Measurements from ENCODE around the gene TUBA4A. TPM values are rescaled to one million over a fixed set of nuclear protein-coding genes. Genes with fewer than 3 reads are reported as not detected.

The TUBA4A gene
- total and polyA plus RNA-seq, 2 experiments from 2014 or later = 44.3 to 77.7 TPM

DNA sequence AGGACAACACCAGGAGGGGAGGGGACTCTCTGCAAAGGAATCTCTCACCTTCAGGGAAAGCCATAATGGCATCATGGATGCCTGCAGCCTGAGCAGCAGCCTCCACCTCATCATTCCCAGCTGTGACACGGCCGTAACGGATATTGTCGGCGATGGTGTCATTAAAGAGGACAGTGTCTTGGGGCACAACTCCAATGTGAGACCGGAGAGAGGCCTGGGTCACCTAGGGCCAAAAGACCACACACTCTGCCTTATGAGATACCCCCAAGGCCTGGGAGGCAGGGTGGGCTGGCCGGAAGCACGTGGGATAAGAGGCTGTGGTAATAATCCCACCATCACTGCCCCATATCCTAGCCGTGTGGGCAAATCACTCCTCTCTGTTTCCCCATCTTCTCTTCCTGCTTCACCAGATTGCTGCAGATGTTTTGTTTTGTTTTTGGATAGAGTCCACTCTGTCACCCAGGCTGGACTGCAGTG is 42.8 kb downstream of the TUBA4A start:
- Histone ChIP-seq H4K20me1 (replicated peaks; ENCODE audit: insufficient read depth) (no peaks in the 10 kb centered on the region; the same call in 1 of the 2 replicates), H2AFZ (no peak overlapping the region), H3K79me2 (replicated peaks; ENCODE audit: insufficient read depth) (no peaks in the 10 kb centered on the region), H3F3A (replicated peaks; ENCODE audit: low read depth) (peaks cover 13% of the 10 kb centered on the region; the same call in 1 of the 2 replicates), H3K4me2 (no peak overlapping the region), H3K4me1 (ENCODE audit: insufficient read depth) (peaks cover 12% of the 10 kb centered on the region), H3K36me3 (ENCODE audit: insufficient read depth) (no peaks in the 10 kb centered on the region; the same call in 1 of the 2 replicates), H3K27me3 (ENCODE audit: insufficient read depth) (no peaks in the 10 kb centered on the region), H3K27ac (ENCODE audit: low read depth) (no peak overlapping the region), H3K9me2 (ENCODE audit: insufficient read depth) (no peaks in the 10 kb centered on the region), H3K4me3 (no peak overlapping the region)
- DNase-seq (ENCODE audit: low spot score) (no peak), ATAC-seq (no peak)
- Mint-ChIP-seq H3K4me3 (no peak overlapping the region), H3K27me3 (ENCODE audit: insufficient read depth, low read depth, poor library complexity) (peaks cover 11% of the 10 kb centered on the region), H3K4me1 (peaks cover 13% of the 10 kb centered on the region; the same call in 2 of the 3 replicates), H3K36me3 (ENCODE audit: low read depth) (peaks cover 57% of the 10 kb centered on the region), H3K9me3 (no peaks in the 10 kb centered on the region), H3K27ac (no peak overlapping the region)
- TF ChIP-seq, protein P1, sequence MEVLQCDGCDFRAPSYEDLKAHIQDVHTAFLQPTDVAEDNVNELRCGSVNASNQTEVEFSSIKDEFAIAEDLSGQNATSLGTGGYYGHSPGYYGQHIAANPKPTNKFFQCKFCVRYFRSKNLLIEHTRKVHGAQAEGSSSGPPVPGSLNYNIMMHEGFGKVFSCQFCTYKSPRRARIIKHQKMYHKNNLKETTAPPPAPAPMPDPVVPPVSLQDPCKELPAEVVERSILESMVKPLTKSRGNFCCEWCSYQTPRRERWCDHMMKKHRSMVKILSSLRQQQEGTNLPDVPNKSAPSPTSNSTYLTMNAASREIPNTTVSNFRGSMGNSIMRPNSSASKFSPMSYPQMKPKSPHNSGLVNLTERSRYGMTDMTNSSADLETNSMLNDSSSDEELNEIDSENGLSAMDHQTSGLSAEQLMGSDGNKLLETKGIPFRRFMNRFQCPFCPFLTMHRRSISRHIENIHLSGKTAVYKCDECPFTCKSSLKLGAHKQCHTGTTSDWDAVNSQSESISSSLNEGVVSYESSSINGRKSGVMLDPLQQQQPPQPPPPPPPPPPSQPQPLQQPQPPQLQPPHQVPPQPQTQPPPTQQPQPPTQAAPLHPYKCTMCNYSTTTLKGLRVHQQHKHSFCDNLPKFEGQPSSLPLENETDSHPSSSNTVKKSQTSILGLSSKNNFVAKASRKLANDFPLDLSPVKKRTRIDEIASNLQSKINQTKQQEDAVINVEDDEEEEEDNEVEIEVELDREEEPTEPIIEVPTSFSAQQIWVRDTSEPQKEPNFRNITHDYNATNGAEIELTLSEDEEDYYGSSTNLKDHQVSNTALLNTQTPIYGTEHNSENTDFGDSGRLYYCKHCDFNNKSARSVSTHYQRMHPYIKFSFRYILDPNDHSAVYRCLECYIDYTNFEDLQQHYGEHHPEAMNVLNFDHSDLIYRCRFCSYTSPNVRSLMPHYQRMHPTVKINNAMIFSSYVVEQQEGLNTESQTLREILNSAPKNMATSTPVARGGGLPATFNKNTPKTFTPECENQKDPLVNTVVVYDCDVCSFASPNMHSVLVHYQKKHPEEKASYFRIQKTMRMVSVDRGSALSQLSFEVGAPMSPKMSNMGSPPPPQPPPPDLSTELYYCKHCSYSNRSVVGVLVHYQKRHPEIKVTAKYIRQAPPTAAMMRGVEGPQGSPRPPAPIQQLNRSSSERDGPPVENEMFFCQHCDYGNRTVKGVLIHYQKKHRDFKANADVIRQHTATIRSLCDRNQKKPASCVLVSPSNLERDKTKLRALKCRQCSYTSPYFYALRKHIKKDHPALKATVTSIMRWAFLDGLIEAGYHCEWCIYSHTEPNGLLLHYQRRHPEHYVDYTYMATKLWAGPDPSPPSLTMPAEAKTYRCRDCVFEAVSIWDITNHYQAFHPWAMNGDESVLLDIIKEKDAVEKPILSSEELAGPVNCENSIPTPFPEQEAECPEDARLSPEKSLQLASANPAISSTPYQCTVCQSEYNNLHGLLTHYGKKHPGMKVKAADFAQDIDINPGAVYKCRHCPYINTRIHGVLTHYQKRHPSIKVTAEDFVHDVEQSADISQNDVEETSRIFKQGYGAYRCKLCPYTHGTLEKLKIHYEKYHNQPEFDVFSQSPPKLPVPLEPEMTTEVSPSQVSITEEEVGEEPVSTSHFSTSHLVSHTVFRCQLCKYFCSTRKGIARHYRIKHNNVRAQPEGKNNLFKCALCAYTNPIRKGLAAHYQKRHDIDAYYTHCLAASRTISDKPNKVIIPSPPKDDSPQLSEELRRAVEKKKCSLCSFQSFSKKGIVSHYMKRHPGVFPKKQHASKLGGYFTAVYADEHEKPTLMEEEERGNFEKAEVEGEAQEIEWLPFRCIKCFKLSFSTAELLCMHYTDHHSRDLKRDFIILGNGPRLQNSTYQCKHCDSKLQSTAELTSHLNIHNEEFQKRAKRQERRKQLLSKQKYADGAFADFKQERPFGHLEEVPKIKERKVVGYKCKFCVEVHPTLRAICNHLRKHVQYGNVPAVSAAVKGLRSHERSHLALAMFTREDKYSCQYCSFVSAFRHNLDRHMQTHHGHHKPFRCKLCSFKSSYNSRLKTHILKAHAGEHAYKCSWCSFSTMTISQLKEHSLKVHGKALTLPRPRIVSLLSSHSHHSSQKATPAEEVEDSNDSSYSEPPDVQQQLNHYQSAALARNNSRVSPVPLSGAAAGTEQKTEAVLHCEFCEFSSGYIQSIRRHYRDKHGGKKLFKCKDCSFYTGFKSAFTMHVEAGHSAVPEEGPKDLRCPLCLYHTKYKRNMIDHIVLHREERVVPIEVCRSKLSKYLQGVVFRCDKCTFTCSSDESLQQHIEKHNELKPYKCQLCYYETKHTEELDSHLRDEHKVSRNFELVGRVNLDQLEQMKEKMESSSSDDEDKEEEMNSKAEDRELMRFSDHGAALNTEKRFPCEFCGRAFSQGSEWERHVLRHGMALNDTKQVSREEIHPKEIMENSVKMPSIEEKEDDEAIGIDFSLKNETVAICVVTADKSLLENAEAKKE (CRISPR knock-in tag; IDR thresholded peaks at IDR 0.05) = no peak
- TF ChIP-seq, protein P2, sequence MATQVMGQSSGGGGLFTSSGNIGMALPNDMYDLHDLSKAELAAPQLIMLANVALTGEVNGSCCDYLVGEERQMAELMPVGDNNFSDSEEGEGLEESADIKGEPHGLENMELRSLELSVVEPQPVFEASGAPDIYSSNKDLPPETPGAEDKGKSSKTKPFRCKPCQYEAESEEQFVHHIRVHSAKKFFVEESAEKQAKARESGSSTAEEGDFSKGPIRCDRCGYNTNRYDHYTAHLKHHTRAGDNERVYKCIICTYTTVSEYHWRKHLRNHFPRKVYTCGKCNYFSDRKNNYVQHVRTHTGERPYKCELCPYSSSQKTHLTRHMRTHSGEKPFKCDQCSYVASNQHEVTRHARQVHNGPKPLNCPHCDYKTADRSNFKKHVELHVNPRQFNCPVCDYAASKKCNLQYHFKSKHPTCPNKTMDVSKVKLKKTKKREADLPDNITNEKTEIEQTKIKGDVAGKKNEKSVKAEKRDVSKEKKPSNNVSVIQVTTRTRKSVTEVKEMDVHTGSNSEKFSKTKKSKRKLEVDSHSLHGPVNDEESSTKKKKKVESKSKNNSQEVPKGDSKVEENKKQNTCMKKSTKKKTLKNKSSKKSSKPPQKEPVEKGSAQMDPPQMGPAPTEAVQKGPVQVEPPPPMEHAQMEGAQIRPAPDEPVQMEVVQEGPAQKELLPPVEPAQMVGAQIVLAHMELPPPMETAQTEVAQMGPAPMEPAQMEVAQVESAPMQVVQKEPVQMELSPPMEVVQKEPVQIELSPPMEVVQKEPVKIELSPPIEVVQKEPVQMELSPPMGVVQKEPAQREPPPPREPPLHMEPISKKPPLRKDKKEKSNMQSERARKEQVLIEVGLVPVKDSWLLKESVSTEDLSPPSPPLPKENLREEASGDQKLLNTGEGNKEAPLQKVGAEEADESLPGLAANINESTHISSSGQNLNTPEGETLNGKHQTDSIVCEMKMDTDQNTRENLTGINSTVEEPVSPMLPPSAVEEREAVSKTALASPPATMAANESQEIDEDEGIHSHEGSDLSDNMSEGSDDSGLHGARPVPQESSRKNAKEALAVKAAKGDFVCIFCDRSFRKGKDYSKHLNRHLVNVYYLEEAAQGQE (IDR thresholded peaks at IDR 0.05; ENCODE audit: unreplicated experiment) = no peak
- no peak for TF ChIP-seq EZH2 (IDR thresholded peaks at IDR 0.05; ENCODE audit: low read depth, unreplicated experiment)
- no peak for TF ChIP-seq JUNB (IDR thresholded peaks at IDR 0.05; ENCODE audit: unreplicated experiment)
- no peak for TF ChIP-seq ZNF331 (CRISPR knock-in tag; IDR thresholded peaks at IDR 0.05; ENCODE audit: low read depth)
- TF ChIP-seq CREB1 (CRISPR knock-in tag; IDR thresholded peaks at IDR 0.05; ENCODE audit: low read depth) = no peak
- no peak for TF ChIP-seq ZNF114 (CRISPR knock-in tag; IDR thresholded peaks at IDR 0.05)
- no peak for TF ChIP-seq EZH2phosphoT487 (IDR thresholded peaks at IDR 0.05; ENCODE audit: unreplicated experiment)
- TF ChIP-seq NANOG (IDR thresholded peaks at IDR 0.05; ENCODE audit: borderline replicate concordance) = no peak
- no peak for TF ChIP-seq STAT1 (IDR thresholded peaks at IDR 0.05; ENCODE audit: unreplicated experiment)
- TF ChIP-seq, protein P3, sequence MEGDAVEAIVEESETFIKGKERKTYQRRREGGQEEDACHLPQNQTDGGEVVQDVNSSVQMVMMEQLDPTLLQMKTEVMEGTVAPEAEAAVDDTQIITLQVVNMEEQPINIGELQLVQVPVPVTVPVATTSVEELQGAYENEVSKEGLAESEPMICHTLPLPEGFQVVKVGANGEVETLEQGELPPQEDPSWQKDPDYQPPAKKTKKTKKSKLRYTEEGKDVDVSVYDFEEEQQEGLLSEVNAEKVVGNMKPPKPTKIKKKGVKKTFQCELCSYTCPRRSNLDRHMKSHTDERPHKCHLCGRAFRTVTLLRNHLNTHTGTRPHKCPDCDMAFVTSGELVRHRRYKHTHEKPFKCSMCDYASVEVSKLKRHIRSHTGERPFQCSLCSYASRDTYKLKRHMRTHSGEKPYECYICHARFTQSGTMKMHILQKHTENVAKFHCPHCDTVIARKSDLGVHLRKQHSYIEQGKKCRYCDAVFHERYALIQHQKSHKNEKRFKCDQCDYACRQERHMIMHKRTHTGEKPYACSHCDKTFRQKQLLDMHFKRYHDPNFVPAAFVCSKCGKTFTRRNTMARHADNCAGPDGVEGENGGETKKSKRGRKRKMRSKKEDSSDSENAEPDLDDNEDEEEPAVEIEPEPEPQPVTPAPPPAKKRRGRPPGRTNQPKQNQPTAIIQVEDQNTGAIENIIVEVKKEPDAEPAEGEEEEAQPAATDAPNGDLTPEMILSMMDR (conservative IDR thresholded peaks at IDR 0.05; ENCODE audit: low read depth in 2 of 2) = no peak
- TF ChIP-seq, protein P4, sequence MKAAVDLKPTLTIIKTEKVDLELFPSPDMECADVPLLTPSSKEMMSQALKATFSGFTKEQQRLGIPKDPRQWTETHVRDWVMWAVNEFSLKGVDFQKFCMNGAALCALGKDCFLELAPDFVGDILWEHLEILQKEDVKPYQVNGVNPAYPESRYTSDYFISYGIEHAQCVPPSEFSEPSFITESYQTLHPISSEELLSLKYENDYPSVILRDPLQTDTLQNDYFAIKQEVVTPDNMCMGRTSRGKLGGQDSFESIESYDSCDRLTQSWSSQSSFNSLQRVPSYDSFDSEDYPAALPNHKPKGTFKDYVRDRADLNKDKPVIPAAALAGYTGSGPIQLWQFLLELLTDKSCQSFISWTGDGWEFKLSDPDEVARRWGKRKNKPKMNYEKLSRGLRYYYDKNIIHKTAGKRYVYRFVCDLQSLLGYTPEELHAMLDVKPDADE (IDR thresholded peaks at IDR 0.05) = no peak
- no peak for TF ChIP-seq POLR2AphosphoS5 (IDR thresholded peaks at IDR 0.05; ENCODE audit: low read depth)
